IMR-90 (cell line): ENCODE measurements around the gene PSMD12.

Experiments used
- POLR2A ChIP-seq: IDR thresholded peaks from 2 replicates; pipeline ENCODE4 v1.6.1; 2012; ENCODE audit warnings: mild to moderate bottlenecking, low read depth, low read length
- TF ChIP-seq, protein P1 (sequence below): conservative IDR thresholded peaks from 2 replicates; pipeline ENCODE4 v1.5.1; 2012; ENCODE audit warnings: mild to moderate bottlenecking, low read depth, low read length, improper control_type of control experiment
- TF ChIP-seq, protein P2 (sequence below): fragments of 150-350 bp; IDR thresholded peaks from 2 replicates; pipeline ENCODE4 v1.6.1; 2017; ENCODE audit warnings: mild to moderate bottlenecking, antibody characterized with exemption, low read length, low read depth

DNA sequence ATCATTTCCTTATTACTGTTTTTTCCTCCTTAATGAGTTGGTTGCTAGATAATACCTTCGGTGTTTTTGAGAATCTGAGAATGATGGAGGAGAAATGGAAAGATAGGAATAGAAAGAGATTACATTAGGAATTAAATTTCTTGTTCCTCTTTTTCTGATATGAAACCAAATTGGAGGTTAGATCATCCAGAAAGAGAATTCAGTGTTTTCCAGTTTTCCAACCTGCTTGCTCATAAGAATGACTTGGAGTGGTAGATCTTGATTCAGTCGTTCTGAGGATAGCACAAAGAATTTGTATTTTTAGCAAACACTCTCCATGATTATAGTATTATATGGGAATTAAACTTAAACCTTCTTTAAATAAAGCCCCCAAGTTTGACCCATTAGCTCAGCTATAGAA, 46.6 kb upstream of the PSMD12 start:
- TF ChIP-seq, protein P1, sequence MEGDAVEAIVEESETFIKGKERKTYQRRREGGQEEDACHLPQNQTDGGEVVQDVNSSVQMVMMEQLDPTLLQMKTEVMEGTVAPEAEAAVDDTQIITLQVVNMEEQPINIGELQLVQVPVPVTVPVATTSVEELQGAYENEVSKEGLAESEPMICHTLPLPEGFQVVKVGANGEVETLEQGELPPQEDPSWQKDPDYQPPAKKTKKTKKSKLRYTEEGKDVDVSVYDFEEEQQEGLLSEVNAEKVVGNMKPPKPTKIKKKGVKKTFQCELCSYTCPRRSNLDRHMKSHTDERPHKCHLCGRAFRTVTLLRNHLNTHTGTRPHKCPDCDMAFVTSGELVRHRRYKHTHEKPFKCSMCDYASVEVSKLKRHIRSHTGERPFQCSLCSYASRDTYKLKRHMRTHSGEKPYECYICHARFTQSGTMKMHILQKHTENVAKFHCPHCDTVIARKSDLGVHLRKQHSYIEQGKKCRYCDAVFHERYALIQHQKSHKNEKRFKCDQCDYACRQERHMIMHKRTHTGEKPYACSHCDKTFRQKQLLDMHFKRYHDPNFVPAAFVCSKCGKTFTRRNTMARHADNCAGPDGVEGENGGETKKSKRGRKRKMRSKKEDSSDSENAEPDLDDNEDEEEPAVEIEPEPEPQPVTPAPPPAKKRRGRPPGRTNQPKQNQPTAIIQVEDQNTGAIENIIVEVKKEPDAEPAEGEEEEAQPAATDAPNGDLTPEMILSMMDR = no peak
- TF ChIP-seq, protein P2, sequence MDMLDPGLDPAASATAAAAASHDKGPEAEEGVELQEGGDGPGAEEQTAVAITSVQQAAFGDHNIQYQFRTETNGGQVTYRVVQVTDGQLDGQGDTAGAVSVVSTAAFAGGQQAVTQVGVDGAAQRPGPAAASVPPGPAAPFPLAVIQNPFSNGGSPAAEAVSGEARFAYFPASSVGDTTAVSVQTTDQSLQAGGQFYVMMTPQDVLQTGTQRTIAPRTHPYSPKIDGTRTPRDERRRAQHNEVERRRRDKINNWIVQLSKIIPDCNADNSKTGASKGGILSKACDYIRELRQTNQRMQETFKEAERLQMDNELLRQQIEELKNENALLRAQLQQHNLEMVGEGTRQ = no peak
- no peak for TF ChIP-seq POLR2A
